HepG2 (cell line): ENCODE results near the gene MAML1. TPM values are rescaled to one million over a fixed set of nuclear protein-coding genes. Genes with fewer than 3 reads are reported as not detected.
A peak's percentile ranks its signal among the peaks of the same experiment; 100 is the strongest.

Source experiments
- ATF4 ChIP-seq, 2 experiments: fragments of 450-650 bp in 1 of 2; sonication (generic) in 1 of 2; formaldehyde crosslinking; IDR thresholded peaks; 2 replicates each; pipeline versions ENCODE4 v1.5.0 to v1.8.0; 2020 to 2022; ENCODE audit warnings: mild to moderate bottlenecking in 1 of 2, missing genetic modification reagents in 1 of 2
- ELF3 ChIP-seq: IDR thresholded peaks from 2 replicates; pipeline ENCODE4 v1.6.1; 2016; ENCODE audit warnings: missing genetic modification reagents, missing compliant biosample characterization
- FOSL1 ChIP-seq: sonication (generic); formaldehyde crosslinking; IDR thresholded peaks from 2 replicates; pipeline ENCODE4 v1.9.0; 2021; ENCODE audit warnings: missing genetic modification reagents, borderline replicate concordance
- MEIS2 ChIP-seq: sonication (generic); formaldehyde crosslinking; IDR thresholded peaks from 2 replicates; pipeline ENCODE4 v1.9.0; 2021; ENCODE audit warnings: mild to moderate bottlenecking, missing genetic modification reagents
- MIER3 ChIP-seq: IDR thresholded peaks from 2 replicates; pipeline ENCODE4 v1.6.1; 2016; ENCODE audit warnings: missing compliant biosample characterization, borderline replicate concordance
- NR1H2 ChIP-seq: sonication (generic); formaldehyde crosslinking; IDR thresholded peaks from 2 replicates; pipeline ENCODE4 v1.8.1; 2022; ENCODE audit warnings: low read depth, missing genetic modification reagents, borderline replicate concordance
- RBM39 ChIP-seq: fragments of 200-400 bp; formaldehyde crosslinking; IDR thresholded peaks from one replicate; pipeline ENCODE4 v1.6.1; 2018; ENCODE audit warnings: antibody characterized with exemption, mild to moderate bottlenecking, low read depth, low read length; ENCODE audit not compliant: poor library complexity, severe bottlenecking
- REL ChIP-seq: sonication (generic); formaldehyde crosslinking; conservative IDR thresholded peaks from 2 replicates; pipeline ENCODE4 v1.8.0; 2022; ENCODE audit warnings: mild to moderate bottlenecking, missing genetic modification reagents, moderate library complexity
- STAG1 ChIP-seq: sonication (generic); formaldehyde crosslinking; IDR thresholded peaks from 2 replicates; pipeline ENCODE4 v1.4.0; 2020; ENCODE audit warnings: missing genetic modification reagents
- TRIM24 ChIP-seq: sonication (generic); formaldehyde crosslinking; IDR thresholded peaks from 2 replicates; pipeline ENCODE4 v1.8.0; 2022; ENCODE audit warnings: mild to moderate bottlenecking, missing genetic modification reagents
- XBP1 ChIP-seq: sonication (generic); formaldehyde crosslinking; IDR thresholded peaks from 2 replicates; pipeline ENCODE4 v1.5.0; 2020; ENCODE audit warnings: missing genetic modification reagents
- ZBTB7A ChIP-seq: sonication (generic); formaldehyde crosslinking; IDR thresholded peaks from 2 replicates; pipeline ENCODE4 v1.8.0; 2022; ENCODE audit warnings: mild to moderate bottlenecking, missing genetic modification reagents
- ZNF232 ChIP-seq: sonication (generic); formaldehyde crosslinking; IDR thresholded peaks from 2 replicates; pipeline ENCODE4 v1.4.0; 2020; ENCODE audit warnings: missing genetic modification reagents, borderline replicate concordance
- ZNF317 ChIP-seq: sonication (generic); formaldehyde crosslinking; IDR thresholded peaks from 2 replicates; pipeline ENCODE4 v1.5.0; 2020; ENCODE audit warnings: mild to moderate bottlenecking, missing genetic modification reagents
- ZNF468 ChIP-seq: sonication (generic); formaldehyde crosslinking; IDR thresholded peaks from 2 replicates; pipeline ENCODE4 v1.8.0; 2022; ENCODE audit warnings: mild to moderate bottlenecking, moderate library complexity, missing genetic modification reagents
- ZNF879 ChIP-seq: sonication (generic); formaldehyde crosslinking; IDR thresholded peaks from 2 replicates; pipeline ENCODE4 v1.8.1; 2023; ENCODE audit warnings: missing genetic modification reagents
- ZSCAN21 ChIP-seq: sonication (generic); formaldehyde crosslinking; IDR thresholded peaks from 2 replicates; pipeline ENCODE4 v1.8.0; 2022; ENCODE audit warnings: mild to moderate bottlenecking, missing genetic modification reagents, moderate library complexity, borderline replicate concordance
- polyA plus RNA-seq, 8 experiments: library from polyadenylated mRNA; depleted of rRNA in 3 of 8; stranded (reverse) in 7 of 8; unstranded in 1 of 8; fragments of >200 nt; fragmentation: Illumina TruSeq in 4 of 8; extraction: Trizol in 4 of 8; gene quantifications; 2 replicates each; pipeline versions ENCODE4 v1.2.1 to v1.2.3, GENCODE V29; 2011 to 2016; ENCODE audit warnings: low read depth in 4 of 8, missing spikeins in 1 of 8, mixed read lengths in 1 of 8; ENCODE audit not compliant: insufficient read depth in 1 of 8
- total RNA-seq, 5 experiments: library from RNA; depleted of rRNA; stranded (reverse); fragments of >200 nt; fragmentation: Illumina TruSeq; extraction: Trizol; gene quantifications; 2 replicates each; pipeline ENCODE4 v1.2.3, GENCODE V29; 2016; ENCODE audit warnings: low read depth in 1 of 5
- TF ChIP-seq, protein P1 (sequence below): sonication (generic); formaldehyde crosslinking; IDR thresholded peaks from 2 replicates; pipeline ENCODE4 v1.4.0; 2020; ENCODE audit warnings: missing genetic modification reagents, borderline replicate concordance
- TF ChIP-seq, protein P2 (sequence below): sonication (generic); formaldehyde crosslinking; IDR thresholded peaks from 2 replicates; pipeline ENCODE4 v1.4.0; 2020; ENCODE audit warnings: mild to moderate bottlenecking, missing genetic modification reagents
- TF ChIP-seq, protein P3 (sequence below): sonication (generic); formaldehyde crosslinking; IDR thresholded peaks from 2 replicates; pipeline ENCODE4 v1.9.0; 2022; ENCODE audit warnings: low read depth, missing genetic modification reagents
- TF ChIP-seq, protein P4 (sequence below): sonication (generic); formaldehyde crosslinking; conservative IDR thresholded peaks from 2 replicates; pipeline ENCODE4 v1.4.0; 2020; ENCODE audit warnings: missing genetic modification reagents

MAML1 gene
- total and polyA plus RNA-seq, 2 of the 13 experiments (the other 11 are each of a cell fraction or from before 2014, with no cell fraction given) = 10.0 to 10.8 TPM

DNA sequence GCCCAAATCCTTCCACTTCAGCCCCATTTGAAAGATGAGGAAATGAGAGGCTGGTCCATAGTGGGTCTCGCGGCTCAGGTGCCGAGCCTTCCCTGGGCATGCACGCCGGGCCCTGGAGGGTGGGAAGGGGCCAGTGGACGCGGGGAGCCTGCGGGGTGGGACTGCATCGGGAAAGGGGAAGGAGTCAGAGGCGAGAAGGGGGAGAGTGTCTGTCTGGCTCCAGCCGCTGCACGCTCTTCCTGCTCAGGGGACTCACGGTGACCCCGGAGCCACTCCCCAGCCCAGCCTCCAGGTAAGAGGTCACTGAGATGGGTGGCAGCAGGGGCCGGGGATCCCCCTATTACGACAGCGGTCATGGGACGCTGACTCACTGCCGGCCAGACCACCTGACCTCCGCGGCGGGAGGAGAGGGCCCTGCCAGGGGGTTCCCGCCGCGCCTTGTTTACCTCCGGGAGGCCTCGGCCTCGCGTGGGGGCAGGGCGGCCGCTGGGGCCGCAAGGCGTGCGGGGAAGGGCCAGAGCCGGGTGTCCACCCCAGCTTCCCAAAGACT, 86.2 kb downstream of the MAML1 start (continued):
- TF ChIP-seq, protein P1, sequence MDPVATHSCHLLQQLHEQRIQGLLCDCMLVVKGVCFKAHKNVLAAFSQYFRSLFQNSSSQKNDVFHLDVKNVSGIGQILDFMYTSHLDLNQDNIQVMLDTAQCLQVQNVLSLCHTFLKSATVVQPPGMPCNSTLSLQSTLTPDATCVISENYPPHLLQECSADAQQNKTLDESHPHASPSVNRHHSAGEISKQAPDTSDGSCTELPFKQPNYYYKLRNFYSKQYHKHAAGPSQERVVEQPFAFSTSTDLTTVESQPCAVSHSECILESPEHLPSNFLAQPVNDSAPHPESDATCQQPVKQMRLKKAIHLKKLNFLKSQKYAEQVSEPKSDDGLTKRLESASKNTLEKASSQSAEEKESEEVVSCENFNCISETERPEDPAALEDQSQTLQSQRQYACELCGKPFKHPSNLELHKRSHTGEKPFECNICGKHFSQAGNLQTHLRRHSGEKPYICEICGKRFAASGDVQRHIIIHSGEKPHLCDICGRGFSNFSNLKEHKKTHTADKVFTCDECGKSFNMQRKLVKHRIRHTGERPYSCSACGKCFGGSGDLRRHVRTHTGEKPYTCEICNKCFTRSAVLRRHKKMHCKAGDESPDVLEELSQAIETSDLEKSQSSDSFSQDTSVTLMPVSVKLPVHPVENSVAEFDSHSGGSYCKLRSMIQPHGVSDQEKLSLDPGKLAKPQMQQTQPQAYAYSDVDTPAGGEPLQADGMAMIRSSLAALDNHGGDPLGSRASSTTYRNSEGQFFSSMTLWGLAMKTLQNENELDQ (CRISPR knock-in tag) = 0 out of 2 replicates have a peak, but pooled peaks have one; percentile 46
- TF ChIP-seq STAG1 (CRISPR knock-in tag) (peak; percentile 23), ATF4 (CRISPR knock-in tag; IDR thresholded peaks at IDR 0.05) (peak in 1 of 2 experiments; percentile 78; a peak in 2 of 4 replicates), MIER3 (CRISPR knock-in tag) (peak; percentile 85; the same call in 1 of the 2 replicates), ZNF232 (no peak), ELF3 (CRISPR knock-in tag) (peak; percentile 71), ZNF879 (CRISPR knock-in tag) (no peak), TRIM24 (CRISPR knock-in tag) (no peak), REL (CRISPR knock-in tag) (peak; percentile 92), RBM39 (peak; percentile 92), FOSL1 (CRISPR knock-in tag) (peak; percentile 98), ZNF317 (no peak), MEIS2 (CRISPR knock-in tag) (peak; percentile 91), ZSCAN21 (peak; percentile 8; the same call in 1 of the 2 replicates), ZNF468 (CRISPR knock-in tag) (no peak), NR1H2 (no peak), ZBTB7A (CRISPR knock-in tag) (peak; percentile 59; the same call in 1 of the 2 replicates), XBP1 (no peak)
- TF ChIP-seq, protein P2, sequence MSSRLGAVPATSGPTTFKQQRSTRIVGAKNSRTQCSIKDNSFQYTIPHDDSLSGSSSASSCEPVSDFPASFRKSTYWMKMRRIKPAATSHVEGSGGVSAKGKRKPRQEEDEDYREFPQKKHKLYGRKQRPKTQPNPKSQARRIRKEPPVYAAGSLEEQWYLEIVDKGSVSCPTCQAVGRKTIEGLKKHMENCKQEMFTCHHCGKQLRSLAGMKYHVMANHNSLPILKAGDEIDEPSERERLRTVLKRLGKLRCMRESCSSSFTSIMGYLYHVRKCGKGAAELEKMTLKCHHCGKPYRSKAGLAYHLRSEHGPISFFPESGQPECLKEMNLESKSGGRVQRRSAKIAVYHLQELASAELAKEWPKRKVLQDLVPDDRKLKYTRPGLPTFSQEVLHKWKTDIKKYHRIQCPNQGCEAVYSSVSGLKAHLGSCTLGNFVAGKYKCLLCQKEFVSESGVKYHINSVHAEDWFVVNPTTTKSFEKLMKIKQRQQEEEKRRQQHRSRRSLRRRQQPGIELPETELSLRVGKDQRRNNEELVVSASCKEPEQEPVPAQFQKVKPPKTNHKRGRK (CRISPR knock-in tag) = no peak
- TF ChIP-seq, protein P3, sequence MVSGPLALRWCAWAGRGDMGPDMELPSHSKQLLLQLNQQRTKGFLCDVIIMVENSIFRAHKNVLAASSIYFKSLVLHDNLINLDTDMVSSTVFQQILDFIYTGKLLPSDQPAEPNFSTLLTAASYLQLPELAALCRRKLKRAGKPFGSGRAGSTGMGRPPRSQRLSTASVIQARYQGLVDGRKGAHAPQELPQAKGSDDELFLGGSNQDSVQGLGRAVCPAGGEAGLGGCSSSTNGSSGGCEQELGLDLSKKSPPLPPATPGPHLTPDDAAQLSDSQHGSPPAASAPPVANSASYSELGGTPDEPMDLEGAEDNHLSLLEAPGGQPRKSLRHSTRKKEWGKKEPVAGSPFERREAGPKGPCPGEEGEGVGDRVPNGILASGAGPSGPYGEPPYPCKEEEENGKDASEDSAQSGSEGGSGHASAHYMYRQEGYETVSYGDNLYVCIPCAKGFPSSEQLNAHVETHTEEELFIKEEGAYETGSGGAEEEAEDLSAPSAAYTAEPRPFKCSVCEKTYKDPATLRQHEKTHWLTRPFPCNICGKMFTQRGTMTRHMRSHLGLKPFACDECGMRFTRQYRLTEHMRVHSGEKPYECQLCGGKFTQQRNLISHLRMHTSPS (CRISPR knock-in tag) = no peak
- TF ChIP-seq, protein P4, sequence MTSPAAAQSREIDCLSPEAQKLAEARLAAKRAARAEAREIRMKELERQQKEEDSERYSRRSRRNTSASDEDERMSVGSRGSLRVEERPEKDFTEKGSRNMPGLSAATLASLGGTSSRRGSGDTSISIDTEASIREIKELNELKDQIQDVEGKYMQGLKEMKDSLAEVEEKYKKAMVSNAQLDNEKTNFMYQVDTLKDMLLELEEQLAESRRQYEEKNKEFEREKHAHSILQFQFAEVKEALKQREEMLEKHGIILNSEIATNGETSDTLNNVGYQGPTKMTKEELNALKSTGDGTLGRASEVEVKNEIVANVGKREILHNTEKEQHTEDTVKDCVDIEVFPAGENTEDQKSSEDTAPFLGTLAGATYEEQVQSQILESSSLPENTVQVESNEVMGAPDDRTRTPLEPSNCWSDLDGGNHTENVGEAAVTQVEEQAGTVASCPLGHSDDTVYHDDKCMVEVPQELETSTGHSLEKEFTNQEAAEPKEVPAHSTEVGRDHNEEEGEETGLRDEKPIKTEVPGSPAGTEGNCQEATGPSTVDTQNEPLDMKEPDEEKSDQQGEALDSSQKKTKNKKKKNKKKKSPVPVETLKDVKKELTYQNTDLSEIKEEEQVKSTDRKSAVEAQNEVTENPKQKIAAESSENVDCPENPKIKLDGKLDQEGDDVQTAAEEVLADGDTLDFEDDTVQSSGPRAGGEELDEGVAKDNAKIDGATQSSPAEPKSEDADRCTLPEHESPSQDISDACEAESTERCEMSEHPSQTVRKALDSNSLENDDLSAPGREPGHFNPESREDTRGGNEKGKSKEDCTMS (CRISPR knock-in tag) = no peak
